ENCODE results near the gene SUPT4H1.

DNA sequence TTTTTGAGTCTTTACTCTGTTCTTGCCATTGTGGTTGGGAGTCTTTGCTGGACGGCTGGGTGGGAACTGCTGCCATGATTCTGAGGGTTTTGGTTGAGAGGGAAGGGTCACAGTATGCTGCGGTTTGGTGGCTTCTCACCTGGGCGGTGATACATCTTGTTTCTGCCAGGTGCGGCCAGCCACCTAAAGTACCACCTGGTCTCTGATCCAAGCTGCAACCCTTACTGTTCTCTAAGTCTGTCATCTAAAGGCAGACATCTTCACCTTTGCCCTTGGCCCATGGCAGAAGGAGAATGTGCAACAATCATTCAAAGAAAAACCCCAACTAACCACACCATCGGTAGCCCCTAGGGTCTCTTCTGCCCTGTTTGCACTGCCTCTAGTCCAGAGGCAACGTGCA lies 51.7 kb downstream of the SUPT4H1 start:
- TF ChIP-seq, protein P1, sequence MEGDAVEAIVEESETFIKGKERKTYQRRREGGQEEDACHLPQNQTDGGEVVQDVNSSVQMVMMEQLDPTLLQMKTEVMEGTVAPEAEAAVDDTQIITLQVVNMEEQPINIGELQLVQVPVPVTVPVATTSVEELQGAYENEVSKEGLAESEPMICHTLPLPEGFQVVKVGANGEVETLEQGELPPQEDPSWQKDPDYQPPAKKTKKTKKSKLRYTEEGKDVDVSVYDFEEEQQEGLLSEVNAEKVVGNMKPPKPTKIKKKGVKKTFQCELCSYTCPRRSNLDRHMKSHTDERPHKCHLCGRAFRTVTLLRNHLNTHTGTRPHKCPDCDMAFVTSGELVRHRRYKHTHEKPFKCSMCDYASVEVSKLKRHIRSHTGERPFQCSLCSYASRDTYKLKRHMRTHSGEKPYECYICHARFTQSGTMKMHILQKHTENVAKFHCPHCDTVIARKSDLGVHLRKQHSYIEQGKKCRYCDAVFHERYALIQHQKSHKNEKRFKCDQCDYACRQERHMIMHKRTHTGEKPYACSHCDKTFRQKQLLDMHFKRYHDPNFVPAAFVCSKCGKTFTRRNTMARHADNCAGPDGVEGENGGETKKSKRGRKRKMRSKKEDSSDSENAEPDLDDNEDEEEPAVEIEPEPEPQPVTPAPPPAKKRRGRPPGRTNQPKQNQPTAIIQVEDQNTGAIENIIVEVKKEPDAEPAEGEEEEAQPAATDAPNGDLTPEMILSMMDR (optimal IDR thresholded peaks at IDR 0.05 in 1 of 3, IDR thresholded peaks at IDR 0.05 in 1 of 3, conservative IDR thresholded peaks at IDR 0.05 in 1 of 3; ENCODE audit: extremely low read depth in 1 of 3, insufficient read depth in 2 of 3, low read length in 3 of 3), result no peak
- TF ChIP-seq EZH2 (IDR thresholded peaks at IDR 0.05; ENCODE audit: low read length), result no peak
